DOHH2 (cell line): Measurements from ENCODE around the gene CACNA1A.

Experiments
- H3F3A ChIP-seq: fragments of 200-600 bp; sonication (generic), shearing (Covaris generic); 2 replicates; pipeline ENCODE4 v1.6.0; 2016; ENCODE audit warnings: antibody characterized with exemption, mild to moderate bottlenecking; ENCODE audit not compliant: control insufficient read depth, insufficient read depth
- H3K27ac ChIP-seq: fragments of 200-600 bp; sonication (generic); 2 replicates; pipeline ENCODE4 v1.5.1; 2014; ENCODE audit warnings: low read depth, mild to moderate bottlenecking, low read length, moderate library complexity
- H3K27me3 ChIP-seq: fragments of 200-600 bp; sonication (generic); 2 replicates; pipeline ENCODE4 v1.6.1; 2014; ENCODE audit warnings: mild to moderate bottlenecking, low read length, mixed read lengths; ENCODE audit not compliant: control insufficient read depth
- H3K36me3 ChIP-seq: fragments of 200-600 bp; sonication (generic); 2 replicates; pipeline ENCODE4 v1.6.1; 2014; ENCODE audit warnings: mild to moderate bottlenecking, low read length, moderate library complexity, mixed read lengths; ENCODE audit not compliant: control insufficient read depth
- H3K4me1 ChIP-seq: fragments of 200-600 bp; sonication (generic); 2 replicates; pipeline ENCODE4 v1.6.1; 2014; ENCODE audit warnings: mild to moderate bottlenecking, low read length, mixed read lengths; ENCODE audit not compliant: control insufficient read depth
- H3K4me2 ChIP-seq: fragments of 200-600 bp; sonication (generic); 2 replicates; pipeline ENCODE4 v1.6.0; 2014; ENCODE audit warnings: mild to moderate bottlenecking, low read length, moderate library complexity
- H3K4me3 ChIP-seq: fragments of 200-600 bp; sonication (generic); 2 replicates; pipeline ENCODE4 v1.5.1; 2014; ENCODE audit warnings: mild to moderate bottlenecking, low read length, mixed read lengths
- H3K79me2 ChIP-seq: fragments of 200-600 bp; sonication (generic); 2 replicates; pipeline ENCODE4 v1.6.1; 2014; ENCODE audit warnings: mild to moderate bottlenecking, low read length, mixed read lengths; ENCODE audit not compliant: control insufficient read depth
- H3K9me2 ChIP-seq: fragments of 200-600 bp; sonication (generic); replicated peaks from 2 replicates; pipeline ENCODE4 v1.6.1; 2014; ENCODE audit warnings: mild to moderate bottlenecking, low read length, mixed read lengths; ENCODE audit not compliant: control insufficient read depth
- H3K9me3 ChIP-seq: fragments of 200-600 bp; sonication (generic); 2 replicates; pipeline ENCODE4 v1.6.1; 2014; ENCODE audit warnings: antibody characterized with exemption, low read length, mixed read lengths; ENCODE audit not compliant: control insufficient read depth, insufficient read depth
- H4K20me1 ChIP-seq: fragments of 200-600 bp; sonication (generic); 2 replicates; pipeline ENCODE4 v1.6.0; 2014; ENCODE audit warnings: low read depth, mild to moderate bottlenecking, antibody characterized with exemption, low read length, moderate library complexity; ENCODE audit not compliant: control insufficient read depth, insufficient read depth
- EZH2phosphoT487 ChIP-seq: fragments of 200-600 bp; sonication (generic); IDR thresholded peaks from 2 replicates; pipeline ENCODE4 v1.6.1; 2017; ENCODE audit warnings: borderline replicate concordance, mild to moderate bottlenecking, antibody characterized with exemption, low read length, moderate library complexity, mixed read lengths
- TF ChIP-seq, protein P1 (sequence below): fragments of 200-600 bp; sonication (generic); IDR thresholded peaks from one replicate; pipeline ENCODE4 v1.5.1; 2014; ENCODE audit warnings: antibody characterized with exemption, mild to moderate bottlenecking, low read depth, low read length; ENCODE audit not compliant: poor library complexity, severe bottlenecking

CACNA1A gene

DNA sequence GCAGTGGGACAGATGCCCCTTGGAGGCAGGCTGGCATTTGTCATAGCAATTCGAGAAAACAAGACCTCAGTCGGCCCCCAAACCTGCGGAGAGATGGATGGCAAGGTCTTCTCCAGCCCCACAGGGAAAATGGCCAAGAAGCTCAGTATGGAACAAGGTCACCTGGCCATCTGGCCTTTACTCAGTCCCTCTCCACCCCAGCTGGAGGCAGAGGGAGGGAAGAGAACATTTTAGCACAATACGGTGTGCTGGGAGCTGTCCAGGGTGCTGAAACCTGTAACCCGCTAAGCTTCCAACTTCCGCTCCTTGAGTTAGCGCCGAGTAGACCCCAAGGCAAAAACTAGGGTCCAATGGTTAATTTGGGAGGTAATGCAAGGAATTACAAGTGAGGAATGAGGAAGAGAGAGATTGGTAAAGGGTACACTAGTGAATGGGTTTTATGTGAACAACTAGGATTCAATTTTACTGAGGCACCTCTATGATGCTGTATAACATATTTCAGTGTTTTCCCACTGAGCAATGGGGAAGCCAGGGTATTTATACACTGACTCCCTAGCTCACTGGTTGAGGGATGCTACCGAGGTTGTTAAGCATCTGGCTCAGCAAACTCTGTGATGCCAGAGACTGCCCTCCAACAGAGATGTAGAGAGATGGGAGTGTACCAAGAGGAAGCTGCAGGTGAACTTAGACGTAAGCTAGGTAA is 64.3 kb downstream of the CACNA1A start:
- H3K4me2 ChIP-seq, result no peak overlapping the region
- H3F3A ChIP-seq, result no peaks in the 10 kb centered on the region
- H3K36me3 ChIP-seq, result no peaks in the 10 kb centered on the region
- H3K4me1 ChIP-seq, result no peaks in the 10 kb centered on the region
- H3K9me3 ChIP-seq, result no peaks in the 10 kb centered on the region
- H3K9me2 ChIP-seq, result no peaks in the 10 kb centered on the region
- H4K20me1 ChIP-seq, result no peaks in the 10 kb centered on the region
- no peak overlapping the region for H3K27ac ChIP-seq
- H3K4me3 ChIP-seq, result no peak overlapping the region
- H3K27me3 ChIP-seq, result no peaks in the 10 kb centered on the region
- TF ChIP-seq EZH2phosphoT487, result no peak
- TF ChIP-seq, protein P1, sequence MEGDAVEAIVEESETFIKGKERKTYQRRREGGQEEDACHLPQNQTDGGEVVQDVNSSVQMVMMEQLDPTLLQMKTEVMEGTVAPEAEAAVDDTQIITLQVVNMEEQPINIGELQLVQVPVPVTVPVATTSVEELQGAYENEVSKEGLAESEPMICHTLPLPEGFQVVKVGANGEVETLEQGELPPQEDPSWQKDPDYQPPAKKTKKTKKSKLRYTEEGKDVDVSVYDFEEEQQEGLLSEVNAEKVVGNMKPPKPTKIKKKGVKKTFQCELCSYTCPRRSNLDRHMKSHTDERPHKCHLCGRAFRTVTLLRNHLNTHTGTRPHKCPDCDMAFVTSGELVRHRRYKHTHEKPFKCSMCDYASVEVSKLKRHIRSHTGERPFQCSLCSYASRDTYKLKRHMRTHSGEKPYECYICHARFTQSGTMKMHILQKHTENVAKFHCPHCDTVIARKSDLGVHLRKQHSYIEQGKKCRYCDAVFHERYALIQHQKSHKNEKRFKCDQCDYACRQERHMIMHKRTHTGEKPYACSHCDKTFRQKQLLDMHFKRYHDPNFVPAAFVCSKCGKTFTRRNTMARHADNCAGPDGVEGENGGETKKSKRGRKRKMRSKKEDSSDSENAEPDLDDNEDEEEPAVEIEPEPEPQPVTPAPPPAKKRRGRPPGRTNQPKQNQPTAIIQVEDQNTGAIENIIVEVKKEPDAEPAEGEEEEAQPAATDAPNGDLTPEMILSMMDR, result no peak
- H3K79me2 ChIP-seq, result no peaks in the 10 kb centered on the region

DNA sequence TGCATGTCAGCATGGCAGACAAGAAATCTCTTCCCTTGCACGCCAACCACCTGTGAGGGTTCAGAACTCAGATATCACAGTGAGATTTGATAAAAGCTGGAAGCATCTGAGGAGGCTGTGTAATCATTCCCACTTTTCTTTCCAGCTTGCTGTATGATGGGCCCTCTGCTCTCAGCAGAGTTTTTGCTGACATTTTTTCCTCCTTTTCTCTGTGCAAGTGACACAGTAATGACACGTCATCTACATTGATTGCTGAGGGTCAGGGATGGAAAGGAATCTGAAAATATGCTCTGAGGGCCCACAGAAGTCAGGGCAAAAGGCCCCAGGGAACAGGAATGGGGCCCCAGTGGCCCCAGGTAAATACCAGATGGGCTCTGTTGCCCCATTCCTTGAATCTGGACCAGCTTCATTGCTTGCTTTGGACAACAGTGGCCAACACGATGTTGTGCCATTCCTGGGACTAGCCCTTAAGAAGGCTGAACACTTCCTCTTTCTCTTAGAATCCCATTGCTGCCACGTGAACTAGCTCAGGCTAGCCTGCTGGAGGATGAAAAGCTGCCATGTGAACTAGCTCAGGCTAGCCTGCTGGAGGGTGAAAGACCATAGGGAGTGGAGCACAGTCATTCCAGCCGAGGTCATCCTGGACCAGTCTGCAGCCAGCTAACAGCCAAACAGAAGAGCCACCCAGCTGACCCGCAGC is 68.2 kb downstream of the CACNA1A start:
- no peak overlapping the region for H3K4me3 ChIP-seq
- no peaks in the 10 kb centered on the region for H3K9me2 ChIP-seq
- H3K9me3 ChIP-seq, result no peaks in the 10 kb centered on the region
- H3K36me3 ChIP-seq, result no peaks in the 10 kb centered on the region
- H4K20me1 ChIP-seq, result no peaks in the 10 kb centered on the region
- H3K4me2 ChIP-seq, result no peak overlapping the region
- no peak for TF ChIP-seq EZH2phosphoT487
- TF ChIP-seq, protein P1, result no peak
- H3K4me1 ChIP-seq, result no peaks in the 10 kb centered on the region
- H3K27ac ChIP-seq, result no peak overlapping the region
- H3K27me3 ChIP-seq, result no peaks in the 10 kb centered on the region
- no peaks in the 10 kb centered on the region for H3F3A ChIP-seq
- H3K79me2 ChIP-seq, result no peaks in the 10 kb centered on the region

DNA sequence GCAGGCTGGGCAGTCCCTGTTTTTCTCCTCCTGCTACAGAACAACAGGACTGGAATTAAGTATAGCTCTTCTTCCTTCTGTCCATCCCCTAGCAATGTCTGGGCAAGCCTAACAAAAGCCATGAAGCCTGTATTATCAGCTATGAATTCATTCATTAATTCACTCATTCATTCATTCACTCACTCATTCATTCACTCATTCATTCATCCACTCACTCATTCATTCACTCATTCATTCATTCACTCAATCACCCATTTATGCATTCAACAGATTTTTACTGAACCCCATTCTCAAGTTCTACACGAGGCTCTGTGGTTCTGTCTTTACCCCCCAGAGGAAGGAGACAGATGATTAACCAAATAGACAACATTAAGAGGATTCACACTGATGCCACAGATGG is 69.9 kb downstream of the CACNA1A start:
- Histone ChIP-seq H3K27ac (no peak overlapping the region), H3K9me2 (no peaks in the 10 kb centered on the region), H3K79me2 (no peaks in the 10 kb centered on the region), H3K4me3 (no peak overlapping the region), H3K4me2 (no peak overlapping the region), H4K20me1 (no peaks in the 10 kb centered on the region), H3K4me1 (no peaks in the 10 kb centered on the region), H3K9me3 (no peaks in the 10 kb centered on the region), H3K27me3 (no peaks in the 10 kb centered on the region), H3F3A (no peaks in the 10 kb centered on the region), H3K36me3 (no peaks in the 10 kb centered on the region)
- no peak for TF ChIP-seq EZH2phosphoT487
- TF ChIP-seq, protein P1, result no peak
